SW 1271 (cell line): Measurements from ENCODE around the gene AGBL1.
A peak's percentile ranks its signal among the peaks of the same experiment; 100 is the strongest.

Source experiments
- DNase-seq, 2 experiments: peaks; one replicate each; lab custom pipeline; 2025; lab: John Stamatoyannopoulos, UW

The AGBL1 gene

DNA sequence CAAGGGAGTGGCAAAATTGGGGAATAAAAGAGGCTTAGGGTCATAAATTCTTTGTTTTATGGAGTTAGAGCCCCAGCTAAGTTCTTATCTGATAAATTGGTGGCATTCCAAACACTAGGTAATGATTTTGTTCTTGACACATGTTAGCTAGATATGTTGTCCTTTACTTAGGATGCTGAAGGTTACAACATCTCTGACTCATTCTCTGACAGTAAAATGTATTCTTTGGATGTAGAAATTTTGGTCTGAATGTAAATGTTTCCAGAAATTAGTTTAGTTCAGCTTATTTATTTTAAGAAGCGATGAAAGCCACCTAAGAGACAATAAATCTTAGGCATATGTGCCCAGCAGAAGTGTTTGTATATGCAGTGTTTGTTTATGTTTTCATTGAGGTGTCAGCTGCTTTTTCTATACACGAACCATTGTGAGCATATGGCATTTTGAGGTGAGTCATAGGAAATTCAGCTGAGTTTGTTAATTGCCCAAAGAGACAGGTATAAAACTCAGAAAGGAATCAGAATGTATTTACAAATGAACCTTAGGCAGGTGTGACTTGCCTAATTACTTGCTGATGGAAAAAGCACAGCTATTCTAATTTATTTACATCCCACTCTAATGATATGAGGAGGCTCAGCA is 247.7 kb downstream of the AGBL1 start:
- DNase-seq: peak in 1 of 2 experiments; percentile 28

DNA sequence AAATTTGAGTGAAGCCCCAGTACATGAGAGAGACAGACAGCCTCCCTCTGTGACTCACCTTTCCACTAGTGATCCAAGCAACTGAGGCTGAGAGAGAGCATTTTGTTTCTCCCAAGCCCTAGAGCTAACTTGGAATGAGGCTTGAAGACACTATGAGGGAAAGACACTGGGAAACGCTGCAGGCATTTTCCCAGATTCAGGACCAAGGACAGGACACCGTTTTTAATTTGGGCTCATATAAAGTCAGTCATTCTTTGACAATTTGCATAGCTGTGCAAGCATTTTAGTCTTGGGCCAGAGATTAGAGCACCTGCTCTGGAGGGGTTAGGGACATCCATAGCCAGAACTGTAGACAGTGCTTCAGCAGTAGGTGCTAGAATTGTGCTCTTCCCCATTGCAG is 249.0 kb downstream of the AGBL1 start:
- no peak for DNase-seq

DNA sequence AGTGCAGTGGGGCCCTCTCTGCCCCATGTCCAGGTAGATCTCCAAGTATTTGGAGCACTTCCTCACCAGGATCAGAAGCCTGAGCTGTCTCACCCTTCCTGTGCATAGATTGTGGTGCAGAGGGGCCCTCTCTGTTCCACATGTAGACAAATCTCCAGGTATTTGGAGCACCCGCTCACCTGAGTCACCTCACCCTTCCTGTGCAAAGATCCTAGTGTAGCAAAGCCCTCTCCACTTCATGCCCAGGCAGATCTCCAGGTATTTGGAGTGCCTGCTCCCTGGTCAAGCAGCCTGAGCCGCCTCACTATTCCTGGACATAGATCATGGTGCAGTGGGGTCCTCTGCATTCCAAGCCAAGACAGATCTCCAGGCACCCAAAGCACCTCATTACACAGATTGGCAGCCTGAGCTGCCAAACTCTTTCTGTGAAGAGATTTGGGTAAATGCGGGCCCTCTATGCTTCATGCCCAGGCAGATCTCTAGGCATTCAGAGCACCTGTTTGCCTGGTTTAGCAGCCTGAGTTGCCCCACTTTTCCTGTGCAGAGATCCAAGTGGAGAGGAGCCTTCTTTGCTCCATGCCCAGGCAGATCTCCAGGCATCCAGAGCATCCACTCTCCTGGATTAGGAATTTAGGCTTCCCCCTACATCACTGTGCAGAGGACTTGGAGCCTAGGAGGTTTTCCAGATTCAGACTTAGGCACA is 249.8 kb downstream of the AGBL1 start:
- no peak for DNase-seq

DNA sequence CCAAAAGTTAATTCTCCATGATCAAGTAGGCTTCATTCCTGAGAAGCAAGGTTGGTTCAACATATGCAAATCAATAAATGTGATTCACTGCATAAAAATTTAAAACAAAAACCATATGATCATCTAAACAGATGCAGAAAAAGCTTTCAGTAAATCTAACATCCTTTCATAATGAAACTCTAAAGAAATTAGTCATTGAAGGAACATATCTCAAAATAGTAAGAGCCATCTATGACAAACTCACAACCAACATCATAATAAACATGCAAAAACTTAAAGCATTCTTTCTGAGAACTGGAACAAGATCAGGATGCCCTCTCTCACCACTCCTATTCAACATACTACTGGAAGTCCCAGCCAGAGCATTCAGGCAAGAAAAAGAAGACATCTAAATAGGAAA is 254.1 kb downstream of the AGBL1 start:
- DNase-seq: no peak

DNA sequence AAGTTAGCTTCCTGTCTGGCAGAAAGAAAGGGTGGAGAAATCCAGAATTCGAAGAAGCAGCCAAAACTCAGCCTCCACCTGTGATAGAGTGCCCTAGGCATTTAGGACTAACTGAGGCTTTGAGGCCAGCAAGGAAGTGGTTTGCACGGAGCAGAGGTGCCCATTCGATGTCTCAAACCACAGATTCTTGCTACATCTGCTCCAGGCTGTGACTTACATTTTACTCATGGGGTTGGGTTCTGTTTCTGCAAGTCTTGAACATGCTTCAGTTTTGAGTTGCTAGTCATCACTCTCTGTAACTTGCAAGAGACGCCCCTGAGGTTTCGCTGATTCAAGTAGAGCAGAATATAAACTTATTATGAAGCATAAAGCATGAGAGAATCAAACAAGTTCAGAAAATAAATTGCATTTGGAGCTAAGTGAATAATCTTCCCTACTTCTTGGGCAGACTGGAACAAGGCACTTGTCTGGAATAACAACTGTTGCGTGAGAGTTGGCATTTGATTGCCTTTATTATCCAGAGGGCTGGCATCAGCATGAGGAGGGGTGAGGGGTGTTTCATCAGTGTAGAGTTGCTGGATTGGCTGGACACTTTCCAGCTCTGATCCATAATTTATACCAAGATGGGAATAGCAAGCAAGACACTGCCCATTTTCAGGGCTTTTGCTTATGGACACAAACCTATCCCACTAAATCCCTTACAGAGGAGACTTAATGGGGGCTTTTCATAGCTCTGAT is 256.5 kb downstream of the AGBL1 start:
- peak; percentile 54 to 67 for DNase-seq

DNA sequence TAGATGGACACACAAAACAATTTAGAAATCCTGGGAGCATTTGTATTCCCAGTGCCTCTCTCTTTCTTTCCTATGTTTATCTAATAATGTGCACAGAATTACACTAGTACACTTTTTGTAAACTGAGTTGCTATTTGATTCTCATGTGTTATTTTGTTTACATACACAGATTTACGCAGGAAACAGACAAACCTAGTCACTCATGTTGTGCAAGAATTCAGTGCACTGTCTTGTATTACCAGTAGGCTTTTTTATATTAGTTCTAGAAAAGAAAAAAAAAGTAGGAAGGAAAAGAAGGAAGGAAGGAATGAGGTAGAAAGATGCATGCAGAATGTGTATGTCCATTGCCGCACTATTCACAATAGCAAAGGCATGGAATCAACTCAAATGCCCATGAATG is 257.4 kb downstream of the AGBL1 start:
- no peak for DNase-seq

DNA sequence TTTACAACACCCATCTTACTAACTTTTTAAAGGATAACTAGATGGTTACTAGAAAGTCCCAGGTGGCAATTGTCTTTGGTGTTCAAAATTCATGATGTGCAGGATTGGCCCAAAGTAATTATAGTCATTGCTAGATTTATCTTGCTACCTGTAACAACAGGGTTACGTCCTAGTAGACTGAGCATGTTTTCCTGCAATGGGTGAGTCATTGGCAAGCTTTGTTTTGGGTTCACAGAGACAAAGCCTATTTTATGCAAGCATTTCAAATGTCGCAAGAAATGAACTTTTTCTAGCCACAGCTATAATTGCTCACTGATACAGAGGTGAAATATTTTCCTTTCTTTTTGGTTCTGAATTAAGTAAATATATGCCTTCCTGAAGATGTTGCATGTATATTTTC is 267.6 kb downstream of the AGBL1 start:
- DNase-seq: no peak

DNA sequence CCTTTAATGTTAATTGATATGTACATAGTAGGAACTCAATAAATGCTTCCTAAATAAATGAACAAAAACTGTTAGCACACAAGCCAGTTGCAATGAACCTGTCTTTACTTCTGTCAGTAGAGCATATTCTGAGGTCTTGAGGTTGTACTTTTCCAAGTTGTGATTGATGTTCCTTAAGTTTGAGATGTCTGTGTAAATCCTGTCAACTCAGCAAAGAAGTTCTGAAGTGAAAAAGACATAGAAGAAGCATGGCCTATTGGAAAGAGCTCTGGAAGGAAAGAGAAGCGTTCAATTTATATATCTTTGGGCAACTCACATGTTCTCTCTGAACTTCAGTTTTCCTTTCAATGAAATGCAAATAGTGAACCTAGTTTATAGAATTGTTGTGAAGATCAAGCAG is 269.9 kb downstream of the AGBL1 start:
- no peak for DNase-seq

DNA sequence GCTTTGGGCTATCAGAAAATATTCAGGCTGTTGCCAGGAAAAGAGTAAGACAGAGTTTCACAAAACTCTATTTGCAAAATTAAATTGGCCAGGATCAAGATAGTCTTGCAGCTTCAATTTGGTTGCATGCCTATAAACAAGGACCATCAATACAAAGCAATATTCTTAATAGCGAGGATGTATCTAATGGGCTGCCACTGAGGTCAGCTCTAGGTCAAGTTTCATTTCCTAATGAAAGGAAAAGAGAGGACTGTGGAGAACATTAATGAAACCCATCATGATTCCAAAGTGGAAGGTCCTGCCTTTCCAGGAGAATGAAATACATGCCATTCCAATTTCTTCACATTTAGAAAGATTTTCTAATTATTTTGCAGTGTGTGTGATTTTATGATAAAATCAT is 273.5 kb downstream of the AGBL1 start:
- no peak for DNase-seq

DNA sequence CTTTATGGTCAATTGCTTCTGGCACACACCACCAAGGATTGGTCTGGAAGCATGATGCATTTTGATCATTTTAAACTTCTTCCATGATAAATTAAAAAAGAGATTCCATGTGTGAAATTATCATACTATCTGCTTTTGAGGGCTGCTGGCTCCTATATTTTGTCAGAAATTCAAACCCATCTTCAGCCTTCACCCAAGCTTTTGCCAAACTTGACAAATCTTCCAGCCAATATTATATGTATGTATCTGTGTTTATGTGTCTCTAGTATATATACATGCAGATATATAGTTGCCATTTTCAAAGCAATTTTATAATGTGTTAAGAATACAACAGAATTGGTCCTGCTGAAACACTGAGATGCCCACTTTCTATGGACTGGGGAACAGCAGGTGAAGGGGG is 275.7 kb downstream of the AGBL1 start:
- DNase-seq: no peak

DNA sequence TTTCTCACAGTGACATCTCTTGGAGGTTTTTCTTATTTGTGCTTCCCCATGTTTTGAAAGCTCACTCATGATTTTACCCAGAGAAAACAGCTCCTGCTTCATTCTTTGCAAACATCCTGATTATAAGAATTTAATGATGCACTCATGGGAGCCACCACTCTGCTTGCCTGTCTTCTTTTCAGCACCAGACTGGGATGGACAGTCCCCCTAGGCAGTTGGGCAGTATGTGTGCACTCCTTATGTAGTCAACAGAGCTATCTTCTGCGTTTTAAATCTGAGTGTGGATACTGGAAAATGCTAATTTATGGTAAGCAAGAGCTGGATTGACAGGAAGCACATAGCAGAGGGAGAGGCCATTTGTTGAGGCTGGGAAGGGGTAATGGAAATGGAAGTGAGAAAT is 276.1 kb downstream of the AGBL1 start:
- no peak for DNase-seq

DNA sequence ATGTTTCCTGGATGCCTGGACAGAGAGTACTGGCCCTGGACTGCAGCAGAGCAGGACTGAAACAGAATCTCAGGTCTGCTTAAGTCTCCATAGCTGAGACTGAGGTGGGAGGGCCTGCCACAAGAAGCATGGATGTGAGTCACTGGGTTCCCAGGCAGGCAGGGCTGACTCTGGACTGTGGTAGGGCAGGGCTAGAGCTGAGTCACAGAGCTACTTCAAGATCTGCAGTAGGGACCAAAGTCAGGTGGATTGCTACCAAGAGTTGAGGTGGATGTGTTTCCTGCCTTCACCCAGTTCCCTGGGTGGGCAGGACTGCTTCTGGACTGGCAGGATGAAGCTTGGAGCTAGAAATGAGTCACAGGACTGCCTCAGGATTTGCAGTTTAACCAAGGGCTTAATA is 282.9 kb downstream of the AGBL1 start:
- DNase-seq: no peak

DNA sequence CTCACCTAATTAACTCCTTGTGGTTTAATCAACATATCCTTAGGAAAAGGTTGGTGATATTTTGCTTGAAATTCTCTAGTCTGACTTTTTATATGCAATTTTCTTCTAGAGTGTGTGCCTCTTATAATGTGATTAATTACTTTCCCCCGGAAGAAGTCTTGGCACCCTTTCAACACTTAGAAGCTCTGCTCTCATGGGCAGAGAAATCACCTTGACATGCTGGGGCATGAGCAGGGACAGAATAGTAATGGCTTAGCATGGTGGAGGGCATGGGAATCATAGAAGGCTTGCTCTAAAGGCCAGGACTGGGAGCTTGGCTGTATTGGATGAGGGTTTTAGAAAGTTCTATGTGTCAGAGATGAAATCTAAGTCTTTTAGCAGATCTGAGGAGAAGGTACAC is 293.5 kb downstream of the AGBL1 start:
- DNase-seq: no peak

DNA sequence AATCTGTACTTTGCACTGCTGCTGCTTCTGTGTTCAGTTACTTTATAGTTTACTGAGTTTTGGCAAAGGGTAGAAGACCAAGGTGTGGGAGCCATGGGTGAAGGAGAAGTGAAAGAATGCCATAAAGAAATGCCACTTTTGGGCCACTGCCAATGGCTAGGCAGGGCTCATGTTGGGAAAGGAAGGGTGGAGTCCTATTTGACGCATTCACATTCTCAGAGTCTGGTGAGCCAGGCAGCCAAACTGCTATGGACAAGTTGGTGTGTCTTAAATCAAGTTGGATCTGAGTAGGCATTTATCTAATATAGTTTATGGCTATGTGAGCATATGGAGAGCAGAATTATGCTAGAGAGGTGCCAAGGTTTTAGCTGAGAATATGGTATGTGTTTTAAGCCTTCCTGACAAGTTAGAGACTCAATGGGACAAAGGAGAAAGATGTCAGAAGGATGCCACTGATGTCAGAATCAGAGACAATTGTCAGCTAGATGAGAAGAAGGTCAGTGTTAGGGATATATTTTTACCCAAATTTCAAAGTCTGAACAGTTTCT is 296.1 kb downstream of the AGBL1 start:
- DNase-seq: no peak

DNA sequence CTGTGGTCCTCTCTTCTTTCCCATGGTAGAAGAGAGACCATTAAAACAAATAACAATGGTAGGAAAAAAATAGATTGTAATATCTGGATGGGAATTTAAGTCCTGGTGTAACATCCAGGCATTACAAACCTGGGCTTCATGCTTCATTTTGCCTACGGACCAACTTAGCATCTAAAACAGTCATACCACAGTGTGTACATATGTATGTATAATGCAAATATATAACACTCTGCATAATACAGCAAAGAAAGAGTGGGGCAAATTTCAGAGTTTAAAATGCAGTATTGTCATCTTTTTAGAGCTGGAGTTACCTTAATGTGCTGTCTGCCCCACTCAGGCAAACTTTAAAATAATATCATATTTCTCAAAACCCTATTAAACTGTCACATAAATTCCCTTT is 298.2 kb downstream of the AGBL1 start:
- no peak for DNase-seq

DNA sequence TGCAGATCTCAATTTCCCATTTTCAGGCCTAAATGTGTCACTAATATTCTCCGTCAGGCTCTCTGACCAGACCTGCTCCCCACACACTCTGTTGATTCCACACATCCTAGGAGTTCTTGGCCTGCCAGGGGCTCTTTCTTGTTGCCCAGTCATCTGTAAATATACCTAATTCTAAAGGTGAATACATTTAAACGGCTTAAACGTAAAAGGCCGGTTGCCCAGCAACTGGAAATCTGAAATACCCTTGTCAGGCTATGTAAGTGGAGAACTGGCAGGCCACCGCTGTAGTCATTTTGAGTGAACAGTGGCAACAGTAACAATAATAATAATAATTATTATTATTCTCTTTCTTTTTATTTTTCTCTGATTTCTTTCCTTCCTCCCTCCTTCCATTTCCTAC is 302.7 kb downstream of the AGBL1 start:
- DNase-seq: no peak

DNA sequence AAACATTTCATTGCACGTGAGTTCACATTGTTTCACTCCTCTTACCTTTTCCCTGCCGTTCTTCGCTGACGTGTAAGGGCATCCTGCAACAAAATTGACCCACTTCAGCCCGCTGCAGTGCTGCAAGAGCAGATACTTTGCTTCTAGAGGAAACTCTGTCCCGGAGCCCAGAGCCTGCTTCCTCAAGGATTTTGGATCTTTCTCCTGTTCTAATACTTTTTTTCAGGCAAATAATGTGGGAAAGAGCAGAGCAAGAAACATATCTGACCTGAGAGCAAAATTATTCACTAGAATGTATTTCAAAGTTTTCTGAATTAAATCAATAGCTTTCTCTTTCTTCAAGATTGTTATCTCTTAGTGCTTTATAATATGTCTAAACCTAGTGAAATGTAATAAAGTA is 303.9 kb downstream of the AGBL1 start:
- DNase-seq: no peak

DNA sequence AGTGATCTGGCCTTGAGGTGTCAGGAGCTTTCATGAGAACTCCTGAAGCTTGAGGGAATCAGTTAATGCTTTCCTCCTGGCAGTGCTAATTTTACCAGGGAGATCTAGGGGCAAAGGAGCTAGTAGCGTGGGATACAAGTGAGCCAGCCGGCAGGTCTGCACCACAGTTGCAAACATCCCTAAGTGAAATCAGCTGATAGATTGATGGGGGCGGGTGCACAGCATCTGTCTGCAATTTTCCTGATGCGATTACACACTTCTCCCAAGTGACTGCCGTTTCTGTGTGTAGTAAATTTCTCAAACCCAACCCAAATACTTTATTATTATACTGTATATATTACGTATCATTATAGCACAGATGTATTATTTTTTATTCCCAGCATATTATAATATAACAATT is 304.5 kb downstream of the AGBL1 start:
- no peak for DNase-seq

DNA sequence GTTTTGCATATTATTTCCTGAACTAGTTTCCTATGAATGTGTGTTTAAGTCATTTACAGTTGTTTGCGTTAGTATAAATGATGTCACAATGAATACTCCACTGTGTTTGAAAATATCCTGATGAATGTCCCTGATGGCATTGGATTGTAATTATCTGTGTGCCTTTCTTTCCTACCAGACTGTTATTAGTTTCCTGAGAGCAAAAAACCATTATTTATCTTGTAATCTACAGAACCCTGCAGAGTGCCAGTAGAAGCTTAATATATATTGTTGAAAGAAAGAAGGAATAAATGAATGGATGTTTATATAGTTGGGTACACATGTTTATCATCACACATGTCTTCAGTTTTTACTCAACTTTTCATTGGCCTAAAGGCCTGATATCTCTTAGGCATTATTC is 312.6 kb downstream of the AGBL1 start:
- DNase-seq: no peak

DNA sequence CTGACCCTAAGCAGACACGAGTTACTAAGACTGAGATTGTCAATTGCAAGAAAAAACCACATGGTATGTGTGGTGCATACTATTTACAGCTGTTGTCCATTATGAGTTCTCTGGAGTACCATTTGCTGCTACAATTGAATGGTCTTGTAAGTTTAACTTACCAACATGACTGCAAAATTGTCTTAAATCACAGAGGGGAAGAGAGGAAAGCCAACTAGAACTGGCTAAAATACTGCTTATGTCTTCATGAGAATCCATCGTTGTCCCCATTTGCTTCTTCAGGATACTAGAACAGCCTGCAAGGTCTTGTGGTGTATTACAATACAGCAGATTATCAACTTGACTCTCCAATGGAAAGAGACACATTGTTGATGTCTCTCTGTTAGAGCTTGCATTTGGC is 313.2 kb downstream of the AGBL1 start:
- no peak for DNase-seq

DNA sequence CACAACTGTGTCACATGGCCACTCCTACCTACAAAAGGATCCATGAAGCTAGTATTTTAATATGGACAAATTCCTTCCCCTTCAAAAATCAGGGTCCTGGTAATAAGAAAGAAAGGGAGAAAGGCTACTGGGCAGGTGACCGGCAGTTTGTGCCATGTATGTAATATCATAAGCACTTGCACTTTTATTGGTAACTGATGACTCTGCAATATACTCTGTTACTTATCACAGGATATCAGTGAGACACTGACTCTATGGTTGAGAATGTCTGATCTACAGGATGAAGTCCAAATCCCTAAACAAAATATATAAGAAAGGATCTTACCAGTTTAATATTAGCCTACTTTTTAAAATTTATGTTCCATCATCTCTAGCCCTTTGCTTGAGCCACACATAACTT is 315.2 kb downstream of the AGBL1 start:
- DNase-seq: no peak

DNA sequence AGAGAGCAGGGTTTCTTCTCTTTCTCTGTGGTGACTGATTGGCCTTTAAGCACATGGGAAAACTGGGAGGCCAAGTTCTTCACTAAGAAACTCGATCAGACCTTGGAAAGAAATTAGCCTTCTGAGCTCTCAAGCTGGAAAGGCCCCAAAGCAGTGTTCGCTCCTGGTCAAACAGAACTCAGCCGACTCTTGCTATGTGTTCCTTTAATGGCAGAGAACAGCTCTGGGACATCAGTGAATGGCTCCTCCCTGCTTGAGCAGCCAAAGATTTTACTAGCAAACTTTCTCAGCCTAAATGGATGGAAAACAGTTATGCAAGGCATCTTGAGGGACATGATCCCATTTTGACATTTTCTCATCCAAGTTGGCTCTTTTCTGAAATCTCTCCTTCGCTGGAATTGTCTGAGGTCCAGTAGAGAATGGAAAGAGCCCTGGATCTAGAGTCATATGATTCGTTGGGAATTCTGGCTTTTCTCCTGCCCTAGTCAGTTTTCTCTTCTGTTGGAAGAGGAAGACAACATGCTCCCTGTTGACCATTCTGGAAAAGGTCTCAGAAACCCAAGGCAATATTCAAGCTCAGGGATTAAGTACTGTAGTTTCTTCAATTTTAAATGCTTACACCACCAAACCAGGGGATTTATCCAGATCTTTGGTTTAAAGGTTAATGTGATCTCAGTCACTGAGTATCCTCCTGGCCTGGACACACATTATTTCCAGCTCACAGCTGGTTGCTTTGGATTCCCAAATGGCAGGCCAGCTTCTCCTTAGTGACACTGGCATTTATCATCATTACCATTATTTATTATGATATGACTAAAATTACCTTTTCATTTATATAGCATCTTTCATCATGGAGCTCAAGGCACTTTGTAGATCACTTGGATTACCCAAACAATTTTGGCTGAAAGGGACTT is 319.6 kb downstream of the AGBL1 start:
- no peak for DNase-seq
